ENCODE measurements around the gene MRC2.
A peak's percentile ranks its signal among the peaks of the same experiment; 100 is the strongest.

Gene MRC2

DNA sequence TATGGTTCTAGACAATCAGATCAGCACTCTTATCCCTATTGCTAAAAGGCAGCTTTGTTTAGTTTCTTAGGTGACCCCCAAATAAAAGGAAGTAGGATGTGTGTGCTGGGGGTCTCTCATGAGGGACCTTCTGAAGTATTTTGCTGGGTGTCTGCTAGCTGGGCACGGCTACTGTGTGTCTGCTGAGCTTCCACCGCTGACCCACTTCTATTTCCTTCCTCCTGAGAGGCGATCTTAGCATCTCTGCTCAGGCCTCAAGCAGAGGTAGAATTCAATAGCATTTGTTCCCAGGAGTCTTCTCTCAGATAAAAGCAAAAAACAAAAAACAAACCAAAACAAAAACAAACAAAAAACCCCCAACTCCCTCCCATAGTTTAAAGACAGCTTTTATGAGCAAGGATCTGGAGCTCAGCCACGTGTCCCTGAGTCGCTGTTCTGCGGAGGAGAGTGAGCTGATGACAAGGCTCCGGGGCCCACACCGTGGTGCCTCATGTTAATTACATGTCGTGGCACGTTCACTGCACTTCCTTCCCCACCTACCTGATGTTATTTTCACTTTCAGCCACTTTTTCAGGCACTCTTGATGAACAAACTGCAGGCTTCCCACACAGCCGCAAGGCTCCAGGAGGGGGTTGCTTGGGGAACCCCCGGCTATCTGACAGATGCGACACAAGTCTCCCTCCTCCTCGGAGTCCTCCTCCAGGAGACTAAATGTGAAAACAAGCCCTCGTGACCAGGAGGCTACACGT is 97.1 kb downstream of the MRC2 start:
- H3K27ac ChIP-seq (ENCODE audit: low read depth, low read length) = no peak overlapping the region
- no peaks in the 10 kb centered on the region for H3K36me3 ChIP-seq (ENCODE audit: low read length)
- H3K4me2 ChIP-seq (ENCODE audit: low read depth, low read length, poor library complexity, severe bottlenecking) = peak overlapping the region; percentile 17
- TF ChIP-seq, protein P1, sequence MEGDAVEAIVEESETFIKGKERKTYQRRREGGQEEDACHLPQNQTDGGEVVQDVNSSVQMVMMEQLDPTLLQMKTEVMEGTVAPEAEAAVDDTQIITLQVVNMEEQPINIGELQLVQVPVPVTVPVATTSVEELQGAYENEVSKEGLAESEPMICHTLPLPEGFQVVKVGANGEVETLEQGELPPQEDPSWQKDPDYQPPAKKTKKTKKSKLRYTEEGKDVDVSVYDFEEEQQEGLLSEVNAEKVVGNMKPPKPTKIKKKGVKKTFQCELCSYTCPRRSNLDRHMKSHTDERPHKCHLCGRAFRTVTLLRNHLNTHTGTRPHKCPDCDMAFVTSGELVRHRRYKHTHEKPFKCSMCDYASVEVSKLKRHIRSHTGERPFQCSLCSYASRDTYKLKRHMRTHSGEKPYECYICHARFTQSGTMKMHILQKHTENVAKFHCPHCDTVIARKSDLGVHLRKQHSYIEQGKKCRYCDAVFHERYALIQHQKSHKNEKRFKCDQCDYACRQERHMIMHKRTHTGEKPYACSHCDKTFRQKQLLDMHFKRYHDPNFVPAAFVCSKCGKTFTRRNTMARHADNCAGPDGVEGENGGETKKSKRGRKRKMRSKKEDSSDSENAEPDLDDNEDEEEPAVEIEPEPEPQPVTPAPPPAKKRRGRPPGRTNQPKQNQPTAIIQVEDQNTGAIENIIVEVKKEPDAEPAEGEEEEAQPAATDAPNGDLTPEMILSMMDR (IDR thresholded peaks at IDR 0.05; ENCODE audit: insufficient read depth, low read length, poor library complexity, severe bottlenecking) = no peak
- TF ChIP-seq EZH2phosphoT487 (conservative IDR thresholded peaks at IDR 0.05; ENCODE audit: low read length) = no peak
- H3K9ac ChIP-seq (ENCODE audit: low read length) = peak overlapping the region; percentile 15; the same call in 1 of the 2 replicates
- no peaks in the 10 kb centered on the region for H3F3A ChIP-seq (ENCODE audit: insufficient read depth)
- H3K27me3 ChIP-seq (ENCODE audit: low read length) = no peaks in the 10 kb centered on the region
- no peaks in the 10 kb centered on the region for H3K79me2 ChIP-seq (ENCODE audit: insufficient read depth, low read length)
- no peaks in the 10 kb centered on the region for H3K9me3 ChIP-seq (ENCODE audit: insufficient read depth, low read length)
- no peaks in the 10 kb centered on the region for H4K20me1 ChIP-seq (ENCODE audit: low read depth, low read length)
- no peak overlapping the region for H3K4me3 ChIP-seq (ENCODE audit: insufficient read depth, low read length, poor library complexity, severe bottlenecking)
- H3K9me2 ChIP-seq (replicated peaks; ENCODE audit: insufficient read depth, low read length) = no peaks in the 10 kb centered on the region
- H2AFZ ChIP-seq (ENCODE audit: low read depth, low read length, severe bottlenecking) = peak overlapping the region; percentile 75

DNA sequence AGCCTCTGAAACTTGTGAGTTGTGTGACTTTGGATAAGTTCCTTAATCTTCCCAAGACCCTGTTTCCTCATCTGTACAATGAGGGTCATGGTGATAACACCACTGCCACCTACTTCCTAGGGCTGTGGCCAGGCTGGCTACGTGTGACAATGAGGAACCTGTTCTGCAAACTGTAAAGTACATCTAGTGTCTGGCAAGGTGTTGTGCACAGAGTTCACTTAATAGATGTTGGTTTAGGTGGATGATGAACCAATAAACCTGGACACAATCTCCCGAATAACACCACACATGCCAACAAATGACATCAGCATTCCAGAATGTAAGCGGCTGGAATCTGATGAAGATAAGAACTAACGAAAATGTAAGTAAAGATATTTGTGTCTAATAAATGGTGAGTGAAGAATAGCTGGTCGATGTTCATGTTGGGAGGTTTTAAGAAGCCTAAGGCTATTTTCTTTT is 98.3 kb downstream of the MRC2 start:
- H3K27me3 ChIP-seq (ENCODE audit: low read length) = no peaks in the 10 kb centered on the region
- no peak overlapping the region for H3K4me3 ChIP-seq (ENCODE audit: insufficient read depth, low read length, poor library complexity, severe bottlenecking)
- no peaks in the 10 kb centered on the region for H3K79me2 ChIP-seq (ENCODE audit: insufficient read depth, low read length)
- no peak overlapping the region for H3K4me2 ChIP-seq (ENCODE audit: low read depth, low read length, poor library complexity, severe bottlenecking)
- H3K27ac ChIP-seq (ENCODE audit: low read depth, low read length) = no peak overlapping the region
- no peaks in the 10 kb centered on the region for H3K9me3 ChIP-seq (ENCODE audit: insufficient read depth, low read length)
- H2AFZ ChIP-seq (ENCODE audit: low read depth, low read length, severe bottlenecking) = no peak overlapping the region
- no peaks in the 10 kb centered on the region for H3K36me3 ChIP-seq (ENCODE audit: low read length)
- TF ChIP-seq EZH2phosphoT487 (conservative IDR thresholded peaks at IDR 0.05; ENCODE audit: low read length) = no peak
- TF ChIP-seq, protein P1 (IDR thresholded peaks at IDR 0.05; ENCODE audit: insufficient read depth, low read length, poor library complexity, severe bottlenecking) = no peak
- H3F3A ChIP-seq (ENCODE audit: insufficient read depth) = no peaks in the 10 kb centered on the region
- H4K20me1 ChIP-seq (ENCODE audit: low read depth, low read length) = no peaks in the 10 kb centered on the region
- H3K9me2 ChIP-seq (replicated peaks; ENCODE audit: insufficient read depth, low read length) = no peaks in the 10 kb centered on the region
- H3K9ac ChIP-seq (ENCODE audit: low read length) = no peak overlapping the region

DNA sequence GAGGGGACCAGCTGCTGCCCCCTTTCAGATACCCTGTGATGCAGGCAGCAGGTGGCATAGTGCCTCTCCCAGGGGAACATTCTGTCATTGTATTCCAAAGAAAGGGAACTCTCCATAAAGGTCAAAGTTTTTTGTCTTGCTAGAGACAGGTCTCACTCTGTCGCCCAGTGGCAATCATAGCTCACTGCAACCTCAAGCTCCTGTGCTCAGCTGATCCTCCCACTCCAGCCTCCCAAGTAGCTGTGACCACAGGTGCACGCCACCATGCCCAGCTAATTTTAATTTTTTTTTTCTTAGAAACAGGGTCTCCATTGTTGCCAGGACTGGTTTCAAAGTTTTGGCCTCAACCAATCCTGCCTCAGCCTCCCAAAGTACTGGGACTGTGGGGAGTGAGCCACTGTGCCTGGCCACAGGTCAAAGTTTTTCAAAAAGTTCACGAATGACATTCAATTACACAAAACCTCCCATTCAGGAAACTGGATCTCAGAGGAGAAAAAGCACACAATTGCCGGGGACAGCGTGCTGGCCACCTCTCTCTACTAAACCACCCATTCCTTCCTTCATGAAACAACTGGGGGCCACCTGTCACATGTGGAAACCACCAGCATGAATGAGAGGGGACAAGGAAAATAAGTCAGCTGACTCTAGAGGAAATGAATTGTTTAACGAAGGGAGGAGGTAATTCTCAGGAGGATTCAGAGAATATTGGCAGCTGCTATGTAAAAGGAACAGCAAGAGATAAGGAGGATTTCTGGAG is 100.6 kb downstream of the MRC2 start:
- TF ChIP-seq EZH2phosphoT487 (conservative IDR thresholded peaks at IDR 0.05; ENCODE audit: low read length) = no peak
- TF ChIP-seq, protein P1 (IDR thresholded peaks at IDR 0.05; ENCODE audit: insufficient read depth, low read length, poor library complexity, severe bottlenecking) = no peak
- Histone ChIP-seq H3F3A (ENCODE audit: insufficient read depth) (no peaks in the 10 kb centered on the region), H3K4me3 (ENCODE audit: insufficient read depth, low read length, poor library complexity, severe bottlenecking) (no peak overlapping the region), H3K36me3 (ENCODE audit: low read length) (no peaks in the 10 kb centered on the region), H3K4me2 (ENCODE audit: low read depth, low read length, poor library complexity, severe bottlenecking) (no peak overlapping the region), H3K9me2 (replicated peaks; ENCODE audit: insufficient read depth, low read length) (no peaks in the 10 kb centered on the region), H3K27ac (ENCODE audit: low read depth, low read length) (no peak overlapping the region), H3K27me3 (ENCODE audit: low read length) (no peaks in the 10 kb centered on the region), H4K20me1 (ENCODE audit: low read depth, low read length) (no peaks in the 10 kb centered on the region), H3K9ac (ENCODE audit: low read length) (no peak overlapping the region), H2AFZ (ENCODE audit: low read depth, low read length, severe bottlenecking) (no peak overlapping the region), H3K79me2 (ENCODE audit: insufficient read depth, low read length) (no peaks in the 10 kb centered on the region), H3K9me3 (ENCODE audit: insufficient read depth, low read length) (no peaks in the 10 kb centered on the region)
